Epidermal melanocyte (primary cell): ENCODE results near the gene MEGF10.

ENCODE experiments used
- DNase-seq: peaks from one replicate; pipeline ENCODE4 v3.0.0; 2011; ENCODE audit warnings: low spot score; ENCODE audit not compliant: insufficient read length

MEGF10 gene

DNA sequence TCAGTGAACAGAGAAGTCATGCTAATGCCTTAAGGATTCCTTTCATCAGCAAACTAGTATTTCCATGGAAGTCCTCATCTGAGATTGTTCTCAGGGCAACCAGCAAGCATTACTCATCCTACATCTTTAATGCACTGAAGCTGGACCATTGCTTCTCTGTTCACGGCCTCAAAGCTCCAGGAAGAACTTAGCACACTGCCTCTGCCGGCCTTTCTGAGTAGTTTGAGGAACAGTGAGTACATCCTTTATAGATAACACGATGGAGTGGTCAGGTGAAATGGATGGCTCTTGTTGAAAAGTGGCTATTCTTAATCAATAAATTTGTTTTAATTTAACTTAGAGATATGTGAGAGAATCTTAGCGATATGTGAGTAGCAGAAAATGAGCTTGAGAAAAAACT is 35.8 kb downstream of the MEGF10 start:
- DNase-seq = no peak

DNA sequence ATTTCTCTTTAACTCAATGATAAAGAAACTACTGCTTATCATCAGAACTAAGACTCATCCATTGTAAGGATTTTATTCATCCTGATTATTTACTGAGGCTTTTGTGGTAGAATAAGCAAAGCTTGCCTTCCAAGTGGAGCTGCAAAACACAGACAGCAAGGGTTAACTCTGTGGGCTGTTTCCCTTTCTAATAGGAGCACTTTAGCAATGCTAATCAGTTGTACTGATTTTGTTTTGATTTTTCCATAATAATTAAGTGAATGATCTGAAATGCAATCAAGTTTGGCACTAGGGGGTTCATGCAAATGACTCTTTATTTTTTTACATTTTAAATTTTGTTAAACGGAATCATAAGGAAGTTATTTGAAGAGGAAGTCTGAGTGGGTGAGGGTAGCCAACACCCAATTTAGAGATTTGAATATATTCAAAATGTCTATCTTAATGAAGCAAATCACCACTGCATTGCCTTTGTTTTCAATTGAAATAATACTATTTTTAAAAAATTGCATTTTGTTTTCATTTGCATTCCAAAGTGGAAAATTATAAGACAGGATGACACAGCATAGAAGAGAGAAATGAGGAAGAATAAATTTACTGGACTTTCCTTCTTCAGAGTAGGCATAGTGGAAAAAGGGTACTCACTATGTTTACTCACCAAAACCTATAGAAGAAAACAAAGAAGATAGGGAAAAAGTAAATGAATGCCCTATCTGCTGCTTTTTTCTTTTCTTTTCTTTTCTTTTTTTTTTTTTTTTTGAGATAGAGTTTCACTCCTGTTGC is 36.6 kb downstream of the MEGF10 start:
- no peak for DNase-seq

DNA sequence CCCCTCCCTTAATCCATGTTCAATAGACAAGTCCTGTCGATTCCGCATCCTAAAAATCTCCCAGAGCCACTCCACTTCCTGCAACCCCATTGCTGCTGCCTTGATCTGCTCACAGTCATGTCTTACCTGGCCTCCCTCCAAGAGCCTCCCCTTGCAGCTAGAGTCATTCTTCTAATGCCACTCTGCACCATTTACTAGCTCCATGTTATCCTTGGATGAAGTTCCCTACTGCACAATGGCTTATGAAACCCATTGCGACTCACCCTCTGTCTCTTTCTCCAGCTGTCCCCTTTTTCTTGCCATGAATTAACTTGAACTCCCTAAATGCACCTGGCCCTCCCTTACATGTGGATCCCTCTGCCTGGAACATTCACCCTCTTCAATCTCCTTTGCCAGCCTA is 39.5 kb downstream of the MEGF10 start:
- DNase-seq = no peak

DNA sequence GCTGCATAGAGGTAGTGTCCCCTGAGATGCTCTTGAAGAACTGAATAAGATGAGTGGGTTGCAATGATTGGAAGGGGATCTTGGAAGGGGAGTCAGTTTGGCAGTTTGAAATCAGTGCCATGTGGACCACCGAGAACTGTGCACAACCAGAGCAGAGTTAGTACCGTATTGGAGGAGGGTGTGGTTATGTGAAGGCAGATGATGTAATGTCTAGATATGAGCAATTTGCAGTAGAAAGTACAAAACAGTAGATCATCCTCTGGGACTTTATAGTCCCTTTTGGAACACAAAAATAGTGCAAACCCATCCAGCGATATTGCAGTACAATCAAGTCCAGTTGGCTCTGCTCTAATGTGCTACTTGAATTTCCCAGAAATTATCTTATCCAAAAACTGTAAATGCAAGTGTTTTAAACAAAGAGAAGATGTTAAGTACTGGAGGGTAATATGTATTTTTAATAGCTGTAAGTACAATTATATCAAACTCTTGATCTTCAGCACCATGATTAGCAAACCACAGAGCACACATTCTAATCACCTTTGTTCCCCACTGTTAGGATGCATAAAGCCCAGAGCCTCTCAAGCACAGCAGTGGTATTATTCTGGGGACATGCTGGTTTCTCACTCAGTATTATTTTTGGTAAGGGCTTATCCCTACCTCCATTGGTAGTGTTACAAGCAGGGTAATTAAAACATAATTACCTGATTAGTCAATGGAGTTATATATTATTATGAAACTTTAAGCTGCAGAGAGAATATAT is 41.5 kb downstream of the MEGF10 start:
- DNase-seq = no peak

DNA sequence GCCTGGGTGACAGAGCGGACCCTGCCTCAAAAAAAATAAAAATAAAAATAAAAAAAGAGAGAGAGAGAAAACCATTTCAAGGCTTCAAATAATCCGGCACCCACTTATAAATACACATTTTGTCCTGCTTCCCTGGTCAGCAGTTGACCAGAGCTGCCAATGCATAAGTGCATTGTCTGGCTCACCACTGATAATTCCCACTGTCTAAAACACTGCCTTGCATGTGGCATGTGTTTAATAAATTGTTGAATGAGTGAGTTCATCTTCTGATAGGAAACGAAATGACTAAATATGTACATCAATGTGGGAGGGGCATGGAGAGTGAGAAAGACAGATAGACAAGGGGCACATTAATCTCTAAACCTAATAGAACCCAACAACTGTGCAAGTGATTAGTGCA is 42.9 kb downstream of the MEGF10 start:
- no peak for DNase-seq

DNA sequence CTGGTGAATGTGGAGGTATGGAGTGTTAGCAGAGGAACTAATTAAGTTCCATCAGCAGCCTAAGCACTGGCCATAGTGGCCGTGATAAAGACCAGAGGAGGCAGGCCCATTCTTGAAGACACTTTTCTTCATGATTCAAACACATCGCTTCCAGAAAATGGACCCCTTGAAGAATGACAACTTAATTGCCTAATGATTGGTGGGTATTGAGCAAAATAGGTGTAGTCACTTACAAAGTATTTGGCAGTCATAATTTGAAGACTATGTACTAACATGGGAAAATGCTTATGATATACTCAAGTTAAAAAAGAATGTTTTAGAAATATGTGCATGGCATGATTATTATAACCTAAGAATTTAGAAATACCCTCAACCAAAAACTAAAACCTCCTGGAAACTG is 44.8 kb downstream of the MEGF10 start:
- no peak for DNase-seq

DNA sequence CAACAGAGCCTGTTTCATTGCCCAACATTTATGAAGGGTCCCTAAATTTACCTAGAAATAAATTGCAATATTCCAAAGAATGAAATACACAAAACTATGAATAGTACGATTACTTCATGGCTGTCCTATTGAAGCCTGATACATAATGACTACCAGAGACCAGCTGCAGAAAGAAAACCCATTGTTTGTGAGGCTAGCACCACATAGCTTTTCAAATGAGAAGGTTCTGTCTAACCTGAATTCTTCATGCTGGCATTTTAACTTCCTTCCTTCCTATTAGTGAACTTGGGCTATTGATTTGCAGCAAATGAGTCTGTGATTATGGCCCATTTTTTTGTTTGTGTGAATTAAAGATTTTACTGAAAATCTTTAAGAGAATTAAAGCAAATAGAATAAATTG is 47.3 kb downstream of the MEGF10 start:
- no peak for DNase-seq

DNA sequence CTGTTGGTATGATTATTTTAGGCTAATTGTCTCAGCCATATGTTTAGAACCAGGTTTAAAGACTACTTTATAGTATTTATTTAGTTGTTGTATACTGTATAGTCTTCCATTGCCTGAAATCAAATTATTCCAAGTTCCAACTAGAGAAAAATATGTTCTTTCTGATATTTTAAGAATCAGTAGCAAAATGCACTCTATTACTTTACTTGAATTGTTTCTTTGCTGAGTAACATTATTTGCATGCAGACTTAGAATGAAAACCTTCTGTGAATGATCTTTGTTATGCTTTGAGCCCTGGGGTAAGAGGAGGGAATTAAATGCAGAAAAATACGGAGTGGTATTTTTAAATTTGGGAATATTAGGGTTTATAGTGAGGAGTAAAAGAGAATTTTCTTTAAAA is 47.9 kb downstream of the MEGF10 start:
- DNase-seq = no peak

DNA sequence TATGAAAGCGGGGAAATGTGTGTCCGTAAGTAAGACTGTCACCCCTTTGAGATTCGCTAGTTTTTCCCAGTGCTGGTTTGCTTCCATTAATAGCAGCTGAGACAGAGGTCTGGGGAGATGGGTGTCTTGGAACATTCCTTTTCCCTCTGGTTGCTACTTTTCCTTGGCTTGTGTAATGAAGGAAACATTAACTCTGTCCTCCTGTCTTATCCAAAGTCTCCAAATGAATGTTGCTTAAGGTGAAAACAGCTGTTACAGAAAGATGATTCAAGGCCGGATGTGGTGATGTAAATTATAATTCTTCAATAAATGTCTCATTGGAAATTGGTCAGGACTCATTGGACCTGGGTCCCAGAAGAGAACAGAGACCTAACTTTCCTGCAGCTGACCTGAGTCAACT is 50.0 kb downstream of the MEGF10 start:
- DNase-seq = no peak

DNA sequence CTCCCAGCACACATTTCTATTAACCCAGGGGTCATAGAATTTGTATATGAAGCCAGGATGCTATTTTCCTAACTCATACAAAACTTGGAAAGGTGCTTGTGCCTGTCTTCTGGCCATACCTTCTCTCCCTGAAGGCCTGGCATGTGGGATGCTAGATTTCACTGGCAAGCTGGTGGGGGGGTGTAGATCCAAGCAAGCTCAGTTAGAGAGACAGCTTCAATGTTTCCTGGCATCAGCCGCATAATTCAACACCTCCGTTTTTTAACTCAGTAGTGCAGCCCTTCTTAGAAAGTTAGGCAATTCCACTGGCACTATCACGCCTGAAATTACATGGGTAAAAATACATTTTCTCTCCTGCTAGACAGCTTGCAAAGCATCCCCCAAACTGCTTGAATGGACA is 51.8 kb downstream of the MEGF10 start:
- DNase-seq = no peak

DNA sequence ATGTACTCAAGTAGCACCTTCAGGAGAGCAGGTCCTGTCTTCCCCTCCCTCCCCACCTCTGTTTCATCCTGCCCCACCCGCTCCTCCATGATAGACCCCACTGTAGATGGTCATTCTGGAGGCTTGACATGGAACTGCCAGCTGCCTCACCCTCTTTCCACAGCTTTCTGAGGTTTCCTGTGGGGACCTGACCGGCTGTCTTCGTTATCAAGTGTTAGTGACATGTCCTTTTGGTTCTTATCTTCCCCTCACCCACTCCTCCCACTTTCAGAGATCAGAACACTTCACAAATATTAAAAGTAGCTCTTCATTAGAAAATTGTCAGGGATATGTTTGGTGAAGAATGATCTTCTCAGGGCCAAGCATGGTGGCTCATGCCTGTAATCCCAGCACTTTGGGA is 52.7 kb downstream of the MEGF10 start:
- no peak for DNase-seq

DNA sequence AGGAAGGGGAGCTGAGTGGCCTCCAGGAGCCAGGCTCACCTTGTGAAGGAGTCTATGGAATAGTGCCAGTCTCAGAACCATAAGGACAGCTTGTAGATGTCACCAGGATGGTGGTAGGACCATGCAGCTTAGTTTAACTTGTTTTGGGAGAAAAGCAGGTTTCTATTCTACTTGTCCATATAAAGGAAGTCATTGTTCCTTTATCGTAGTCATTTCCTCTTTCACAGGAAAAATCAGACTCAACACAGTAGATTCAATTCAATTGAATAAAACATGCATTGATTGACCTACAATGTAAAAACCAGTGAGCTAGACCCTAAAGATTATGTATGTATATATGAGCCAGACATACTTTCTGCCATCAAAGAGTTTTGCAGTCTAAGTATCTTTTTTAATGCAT is 53.3 kb downstream of the MEGF10 start:
- DNase-seq = no peak

DNA sequence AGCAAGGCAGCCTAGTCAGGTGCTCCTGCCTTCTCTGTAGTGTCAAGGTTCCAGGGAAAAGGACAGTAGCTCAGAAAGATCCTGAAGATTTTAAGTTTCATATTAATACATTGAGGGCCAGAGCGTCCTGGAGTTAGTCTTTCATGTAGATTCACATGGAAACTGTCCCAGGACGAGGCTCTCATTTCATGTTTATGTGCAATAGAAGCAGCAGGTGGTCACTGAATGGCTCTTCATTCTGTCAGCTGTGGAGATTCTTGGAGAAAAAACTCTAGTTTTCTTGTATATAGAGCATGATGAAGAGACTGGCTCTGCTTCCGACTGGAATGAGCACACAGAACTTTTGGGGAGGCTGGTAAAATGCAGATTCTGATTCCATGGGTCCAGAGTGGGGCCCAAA is 54.3 kb downstream of the MEGF10 start:
- DNase-seq = no peak

DNA sequence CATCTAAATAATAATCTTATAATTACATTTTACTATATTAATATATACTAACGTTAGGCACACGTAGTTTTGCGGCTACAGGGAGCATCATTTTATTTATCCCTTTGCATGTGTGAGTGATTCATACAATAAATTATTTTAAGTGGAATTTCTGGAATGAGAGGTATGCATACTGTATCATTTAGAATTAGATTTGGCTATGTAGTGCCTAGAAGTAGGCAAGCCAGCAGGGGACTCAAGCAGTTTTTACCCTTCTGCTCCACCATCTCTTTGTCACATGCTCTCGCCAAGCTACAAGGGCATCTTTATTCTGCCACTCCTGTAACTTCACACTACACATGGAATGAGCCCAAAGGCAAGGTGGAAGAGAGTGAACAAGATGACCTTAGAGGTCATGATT is 60.8 kb downstream of the MEGF10 start:
- no peak for DNase-seq

DNA sequence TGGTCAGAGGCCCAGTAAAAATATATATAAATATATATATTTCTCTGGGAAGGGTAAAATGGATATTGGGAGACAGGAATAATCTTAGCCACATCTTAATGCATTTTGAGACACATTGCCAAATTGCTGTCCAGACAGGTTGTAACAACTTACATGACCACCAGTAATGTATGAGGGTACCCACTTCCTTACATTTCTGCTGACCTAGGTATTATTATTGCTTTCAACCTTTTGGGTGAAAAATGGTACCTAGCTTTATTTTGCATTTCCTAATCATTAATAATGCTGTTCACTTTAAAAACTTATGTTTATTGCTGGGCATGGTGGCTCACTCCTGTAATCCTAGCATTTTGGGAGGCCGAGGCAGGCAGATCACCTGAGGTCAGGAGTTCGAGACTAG is 61.5 kb downstream of the MEGF10 start:
- no peak for DNase-seq

DNA sequence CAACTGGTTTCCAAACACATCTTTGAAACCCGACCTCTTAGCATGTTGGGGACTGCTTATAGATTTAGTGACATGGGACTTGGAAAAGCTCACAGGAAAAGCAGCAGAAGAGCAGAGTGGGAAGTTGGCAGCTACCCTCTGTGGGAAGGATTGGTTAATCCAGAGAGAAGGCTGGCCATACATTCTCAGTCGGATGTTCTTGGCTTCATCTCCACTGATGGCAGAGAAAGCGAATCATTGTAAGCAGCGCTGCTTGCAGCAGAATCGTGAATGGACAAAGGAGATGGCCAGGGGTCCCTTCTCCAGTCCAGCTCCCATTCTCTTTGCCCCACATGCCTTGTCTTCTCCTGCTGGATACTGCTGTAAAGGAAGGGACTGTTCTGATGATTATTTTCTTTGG is 62.7 kb downstream of the MEGF10 start:
- DNase-seq = no peak

DNA sequence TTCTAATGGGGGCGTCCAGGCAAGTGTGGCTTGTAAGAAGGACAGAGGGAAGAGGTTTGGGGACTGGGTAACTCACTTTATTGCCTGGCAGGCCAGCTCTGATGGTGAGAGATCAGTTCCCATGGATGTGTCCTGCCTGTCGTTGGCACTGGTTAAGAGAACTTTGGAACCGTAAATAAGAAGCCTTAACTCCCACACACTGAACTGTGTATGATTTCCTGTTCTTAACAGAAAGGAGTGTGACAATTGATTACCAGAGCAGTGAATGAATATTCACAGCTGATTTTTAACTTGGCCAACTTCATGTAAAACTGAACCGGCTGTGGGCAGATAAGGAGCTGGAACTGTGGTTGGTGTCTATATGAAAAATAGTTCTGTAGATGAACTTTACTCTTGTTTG is 63.2 kb downstream of the MEGF10 start:
- DNase-seq = no peak

DNA sequence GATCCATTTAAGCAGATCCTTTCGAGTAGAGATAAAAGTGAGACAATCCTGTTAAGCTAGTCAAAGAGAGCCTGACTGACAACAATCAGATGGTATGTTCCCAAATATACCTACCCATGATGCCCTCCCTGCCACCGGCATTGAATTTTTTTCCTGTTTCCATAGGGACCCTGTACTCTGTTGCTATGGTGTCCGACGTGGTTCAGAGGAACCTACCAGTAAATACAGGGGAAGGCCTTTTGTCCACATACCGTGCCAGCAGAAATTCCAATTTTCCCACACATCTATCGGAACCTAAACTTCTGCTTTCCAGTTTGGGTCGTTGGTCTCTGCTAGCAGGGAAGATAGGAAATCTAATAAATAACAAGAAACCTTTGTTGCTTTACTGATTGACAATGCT is 64.7 kb downstream of the MEGF10 start:
- no peak for DNase-seq

DNA sequence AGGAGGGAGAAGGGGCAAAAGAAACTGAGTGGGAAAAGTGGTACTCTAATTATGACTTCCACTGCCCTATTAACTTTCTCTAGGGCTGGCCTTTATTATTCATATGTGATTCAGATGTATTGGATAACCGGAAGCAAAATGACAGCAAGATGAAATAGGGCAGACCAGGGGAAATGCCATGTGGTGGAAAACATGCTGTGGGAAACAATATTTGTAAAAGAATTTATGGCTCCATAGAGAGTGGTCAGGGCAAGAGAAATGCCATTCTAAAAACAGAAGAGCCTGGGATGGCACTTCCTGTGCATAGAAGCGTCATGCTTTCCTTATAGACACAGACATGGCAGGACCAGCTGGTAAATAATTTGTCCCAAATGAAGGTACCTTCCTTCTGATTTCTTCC is 67.7 kb downstream of the MEGF10 start:
- no peak for DNase-seq

DNA sequence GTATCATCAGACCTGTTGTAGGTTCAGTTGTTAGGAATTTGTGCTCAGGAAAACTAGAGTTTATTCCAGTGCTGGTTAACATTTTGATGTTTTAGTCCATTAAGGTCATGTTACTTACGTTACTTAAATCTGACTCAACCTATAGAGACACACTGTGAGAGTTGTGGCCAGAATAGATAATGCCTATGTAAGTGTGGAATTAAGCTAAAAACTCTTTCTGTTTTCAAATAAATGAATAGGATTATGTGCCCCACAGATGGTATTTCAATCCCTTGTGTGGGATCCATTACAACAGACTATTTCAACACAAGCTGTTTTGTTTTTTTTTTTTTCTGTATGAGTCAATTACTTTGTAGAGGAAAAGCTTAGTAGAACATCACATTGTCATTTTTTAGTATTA is 68.1 kb downstream of the MEGF10 start:
- DNase-seq = no peak

DNA sequence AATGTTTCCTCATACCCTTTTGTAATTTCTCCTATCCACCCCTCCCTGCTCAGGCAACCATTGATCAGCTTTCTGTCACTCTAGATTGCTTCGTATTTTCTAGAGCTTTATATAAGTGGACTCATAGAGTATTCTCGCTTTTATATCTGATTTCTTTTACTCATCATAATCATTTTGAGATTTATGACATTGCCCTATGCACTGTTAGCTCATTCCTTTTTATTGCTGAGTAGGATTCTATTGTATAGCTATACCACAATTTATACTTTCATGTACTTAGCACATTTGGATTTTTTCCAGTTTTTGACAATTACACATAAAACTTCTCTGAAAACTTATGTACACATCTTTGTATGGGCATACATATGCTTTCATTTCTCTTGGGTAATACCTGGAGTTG is 68.9 kb downstream of the MEGF10 start:
- DNase-seq = no peak

DNA sequence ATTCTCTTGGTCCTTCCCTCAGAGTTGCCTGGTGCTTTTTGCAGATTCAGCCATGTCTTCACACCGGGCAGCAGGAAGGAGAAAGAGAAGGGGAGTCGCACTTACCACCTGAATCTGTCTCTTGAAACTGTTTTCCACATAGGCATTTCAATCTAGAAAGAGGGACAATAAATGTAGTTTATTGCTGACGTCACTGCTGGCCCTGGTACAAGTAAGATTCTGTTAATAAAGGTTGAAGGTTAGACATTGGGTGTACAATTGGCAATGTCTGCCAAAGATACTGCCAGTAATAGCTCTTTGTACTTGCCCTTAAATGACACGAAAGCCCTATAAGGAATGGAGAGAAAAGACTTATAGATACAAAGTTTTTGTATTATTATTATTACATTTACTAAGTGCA is 72.8 kb downstream of the MEGF10 start:
- DNase-seq = no peak

DNA sequence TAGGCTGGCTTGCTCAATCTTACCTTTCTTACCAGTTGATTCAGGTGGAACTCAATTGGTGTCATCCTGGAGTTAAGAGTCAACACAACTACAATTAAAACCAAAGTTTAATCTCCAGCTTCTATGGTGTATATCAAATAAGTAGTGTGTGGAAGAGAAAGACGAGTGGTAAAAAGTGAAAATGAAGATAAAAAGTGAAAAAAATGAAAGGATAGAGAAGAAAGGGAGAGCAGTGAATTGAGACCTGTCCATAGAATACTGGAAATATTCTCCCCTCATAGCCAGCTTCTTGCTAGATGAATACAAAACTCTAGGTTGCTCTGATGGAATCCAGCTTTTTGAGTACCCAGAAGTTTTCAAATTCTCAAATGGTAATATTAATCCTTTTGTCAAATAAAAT is 76.4 kb downstream of the MEGF10 start:
- no peak for DNase-seq
